Astrocyte of the spinal cord (primary cell): ENCODE measurements around the gene DHRSX.

Source experiments
- DNase-seq: peaks from one replicate; pipeline ENCODE4 v3.0.0; 2011; ENCODE audit warnings: low read depth, low spot score
- H3K4me3 ChIP-seq: 2 replicates; pipeline ENCODE4 v1.5.1; 2011; ENCODE audit warnings: low read depth, mild to moderate bottlenecking, low read length, moderate library complexity
- in situ Hi-C: cut with HindIII; loops from 2 replicates; pipeline ENCODE4 v1.10.0; 2017; ENCODE audit warnings: low sequenced_read_pairs
- TF ChIP-seq, protein P1 (sequence below): IDR thresholded peaks from 2 replicates; pipeline ENCODE4 v1.5.1; 2012; ENCODE audit warnings: low read depth, mild to moderate bottlenecking, low read length, inconsistent platforms

Gene DHRSX

DNA sequence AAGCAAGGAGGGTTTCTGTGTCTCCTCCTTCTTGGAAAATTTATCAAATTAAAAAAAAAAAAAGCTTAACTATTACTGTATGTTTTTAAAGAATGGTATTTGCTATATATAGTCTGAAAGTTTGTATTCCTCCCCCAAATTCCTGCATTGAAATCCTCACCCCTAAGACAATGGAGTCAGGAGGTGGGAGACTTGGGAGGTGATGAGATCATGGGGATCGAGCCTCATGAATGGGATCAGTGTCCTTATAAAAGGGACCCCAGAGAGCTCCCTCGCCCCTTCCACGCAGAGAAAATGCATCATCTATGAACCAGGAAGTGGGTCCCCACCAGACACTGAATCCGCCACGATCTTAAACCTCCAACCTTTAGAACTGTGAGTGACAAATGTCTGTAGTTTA is 50.1 kb downstream of the DHRSX start:
- in situ Hi-C loops = no loop called here
- TF ChIP-seq, protein P1, sequence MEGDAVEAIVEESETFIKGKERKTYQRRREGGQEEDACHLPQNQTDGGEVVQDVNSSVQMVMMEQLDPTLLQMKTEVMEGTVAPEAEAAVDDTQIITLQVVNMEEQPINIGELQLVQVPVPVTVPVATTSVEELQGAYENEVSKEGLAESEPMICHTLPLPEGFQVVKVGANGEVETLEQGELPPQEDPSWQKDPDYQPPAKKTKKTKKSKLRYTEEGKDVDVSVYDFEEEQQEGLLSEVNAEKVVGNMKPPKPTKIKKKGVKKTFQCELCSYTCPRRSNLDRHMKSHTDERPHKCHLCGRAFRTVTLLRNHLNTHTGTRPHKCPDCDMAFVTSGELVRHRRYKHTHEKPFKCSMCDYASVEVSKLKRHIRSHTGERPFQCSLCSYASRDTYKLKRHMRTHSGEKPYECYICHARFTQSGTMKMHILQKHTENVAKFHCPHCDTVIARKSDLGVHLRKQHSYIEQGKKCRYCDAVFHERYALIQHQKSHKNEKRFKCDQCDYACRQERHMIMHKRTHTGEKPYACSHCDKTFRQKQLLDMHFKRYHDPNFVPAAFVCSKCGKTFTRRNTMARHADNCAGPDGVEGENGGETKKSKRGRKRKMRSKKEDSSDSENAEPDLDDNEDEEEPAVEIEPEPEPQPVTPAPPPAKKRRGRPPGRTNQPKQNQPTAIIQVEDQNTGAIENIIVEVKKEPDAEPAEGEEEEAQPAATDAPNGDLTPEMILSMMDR = no peak
- no peak for DNase-seq
- no peak overlapping the region for H3K4me3 ChIP-seq

DNA sequence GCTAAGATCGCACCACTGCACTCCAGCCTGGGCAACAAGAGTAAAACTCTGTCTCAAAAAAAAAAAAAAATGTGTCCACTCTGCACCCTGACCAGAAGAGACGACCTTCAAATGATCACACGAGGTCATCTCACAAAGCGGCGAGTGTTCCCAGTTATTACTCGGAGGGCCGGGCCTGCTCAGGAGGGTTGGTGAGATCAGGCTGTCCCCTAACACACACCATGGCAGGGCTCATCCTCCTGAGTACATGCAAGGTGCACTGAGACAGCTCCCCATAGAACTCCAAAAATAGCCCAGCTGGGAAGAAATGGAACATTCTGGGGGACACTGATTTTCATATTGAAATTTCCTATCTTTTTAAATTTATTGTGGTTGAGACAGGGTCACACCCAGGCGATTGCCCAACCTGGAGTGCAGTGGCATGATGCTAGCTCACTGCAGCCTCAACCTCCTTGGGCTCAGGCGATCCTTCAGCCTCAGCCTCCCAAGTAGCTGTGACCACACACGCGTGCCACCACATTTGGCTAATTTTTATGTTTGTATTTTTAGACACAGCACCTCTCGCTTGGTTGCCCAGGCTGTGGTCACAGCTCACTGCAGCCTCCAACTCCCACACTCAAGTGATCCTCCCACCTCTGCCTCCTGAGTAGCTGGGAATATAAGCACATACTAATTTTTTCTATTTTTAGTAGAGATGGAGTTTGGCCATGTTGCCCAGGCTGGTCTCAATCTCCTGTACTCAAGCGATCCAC is 51.5 kb downstream of the DHRSX start:
- in situ Hi-C loops = no loop called here
- TF ChIP-seq, protein P1 = no peak
- no peak overlapping the region for H3K4me3 ChIP-seq
- no peak for DNase-seq

DNA sequence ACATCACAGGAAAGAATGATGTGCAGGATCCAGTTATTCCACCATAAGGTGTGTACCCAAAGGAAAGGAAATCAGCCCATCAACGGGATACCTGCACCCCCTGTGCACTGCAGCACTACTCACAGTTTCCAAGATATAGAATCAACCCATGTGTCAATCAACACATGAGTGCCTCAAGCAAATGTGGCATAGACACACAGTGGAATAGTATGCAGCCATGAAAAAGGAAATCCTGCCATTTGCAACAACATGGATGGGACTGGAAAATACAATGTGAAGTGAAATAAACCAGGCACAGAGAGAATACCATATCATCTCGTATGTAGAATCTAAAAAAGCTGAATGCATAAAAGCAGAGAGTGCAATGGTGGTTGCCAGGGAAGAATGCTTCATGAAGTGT is 53.3 kb downstream of the DHRSX start:
- TF ChIP-seq, protein P1 = no peak
- no peak for DNase-seq
- no peak overlapping the region for H3K4me3 ChIP-seq
- in situ Hi-C loops = no loop called here

DNA sequence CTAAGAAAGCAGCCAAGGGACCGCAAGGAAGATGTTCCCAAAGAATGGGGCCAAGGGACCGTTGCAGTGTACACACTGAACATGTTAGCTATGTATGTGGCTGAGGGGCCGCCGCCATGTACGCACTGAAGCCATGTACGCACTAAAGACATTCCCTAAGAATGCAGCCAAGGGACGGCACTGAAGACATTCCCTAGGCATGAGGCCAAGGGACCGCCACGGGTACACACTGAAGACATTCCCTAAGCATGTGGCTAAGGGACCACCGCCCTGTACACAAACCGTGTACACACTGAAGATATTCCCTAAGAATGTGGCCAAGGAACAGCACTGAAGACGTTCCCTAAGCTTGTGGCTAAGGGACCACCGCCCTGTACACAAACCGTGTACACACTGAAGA is 54.0 kb downstream of the DHRSX start:
- TF ChIP-seq, protein P1 = no peak
- no peak overlapping the region for H3K4me3 ChIP-seq
- in situ Hi-C loops = no loop called here
- DNase-seq = no peak

DNA sequence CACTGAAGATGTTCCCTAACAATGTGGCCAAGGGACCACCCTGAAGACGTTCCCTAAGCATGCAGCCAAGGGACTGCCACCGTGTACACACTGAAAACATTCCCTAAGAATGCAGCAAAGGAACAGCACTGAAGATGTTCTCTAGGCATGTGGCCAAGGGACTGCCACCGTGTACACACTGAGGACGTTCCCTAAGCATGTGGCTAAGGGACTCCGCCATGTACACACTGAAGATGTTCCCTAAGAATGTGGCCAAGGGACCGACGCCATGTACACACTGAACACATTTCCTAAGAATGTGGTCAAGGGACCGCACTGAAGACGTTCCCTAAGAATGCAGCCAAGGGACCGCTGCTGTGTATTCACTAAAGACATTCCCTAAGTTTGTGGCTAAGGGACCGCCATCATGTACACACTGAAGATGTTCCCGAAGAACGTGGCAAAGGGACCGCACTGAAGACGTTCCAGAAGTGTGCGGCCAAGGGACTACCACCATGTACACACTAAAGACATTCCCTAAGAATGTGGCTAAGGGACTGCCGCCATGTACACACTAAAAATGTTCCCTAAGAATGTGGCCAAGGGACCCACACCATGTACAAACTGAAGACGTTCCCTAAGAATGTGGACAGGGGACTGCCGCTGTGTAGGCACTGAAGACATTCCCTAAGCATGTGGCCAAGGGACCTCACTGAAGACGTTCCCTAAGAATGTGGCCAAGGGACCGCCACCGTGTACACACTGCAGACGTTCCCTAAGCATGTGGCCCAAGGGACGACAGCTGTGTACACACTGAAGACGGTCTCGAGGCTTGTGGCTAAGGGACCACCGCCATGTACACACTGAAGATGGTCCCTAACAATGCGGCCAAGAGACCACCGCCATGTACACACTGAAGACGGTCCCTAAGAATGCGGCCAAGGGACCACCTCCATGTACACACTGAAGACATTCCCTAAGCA is 54.8 kb downstream of the DHRSX start:
- in situ Hi-C loops = no loop called here

DNA sequence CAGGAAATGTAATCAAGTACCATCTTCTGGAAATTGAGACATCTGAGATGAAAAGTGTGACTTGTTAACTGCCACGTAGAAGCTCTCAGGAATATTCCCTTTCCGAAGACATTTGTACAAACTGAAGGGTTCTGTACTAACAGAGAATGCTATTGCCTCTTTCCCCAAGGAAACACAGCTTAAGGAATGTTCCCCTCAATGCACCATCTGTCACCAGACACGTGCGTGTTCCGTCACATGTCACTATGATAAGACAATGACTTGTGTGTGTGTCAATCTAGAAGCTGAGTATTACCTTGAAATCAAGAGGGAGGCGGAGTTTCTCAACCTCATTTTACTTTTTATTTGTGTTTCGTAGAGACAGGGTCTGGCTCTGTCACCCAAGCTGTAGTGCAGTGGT is 58.1 kb downstream of the DHRSX start:
- in situ Hi-C loops = no loop called here

More for the DNA sequence above, 54.8 kb downstream of the DHRSX start:
- no peak for DNase-seq
- TF ChIP-seq, protein P1 = no peak
- H3K4me3 ChIP-seq = no peak overlapping the region

More for the DNA sequence above, 58.1 kb downstream of the DHRSX start:
- H3K4me3 ChIP-seq = no peak overlapping the region
- DNase-seq = no peak
- TF ChIP-seq, protein P1 = no peak
